Measurements from ENCODE around the gene LHFPL3.

The LHFPL3 gene

GRCh38 chr7:104793066-104793465 is 464.7 kb downstream of the LHFPL3 start:
- H3K4me3 ChIP-seq (ENCODE audit: low read depth, low read length): no peak overlapping the region
- DNase-seq (ENCODE audit: low read depth): no peak
- TF ChIP-seq CTCF (conservative IDR thresholded peaks at IDR 0.05; ENCODE audit: low read depth, low read length): no peak

DNA sequence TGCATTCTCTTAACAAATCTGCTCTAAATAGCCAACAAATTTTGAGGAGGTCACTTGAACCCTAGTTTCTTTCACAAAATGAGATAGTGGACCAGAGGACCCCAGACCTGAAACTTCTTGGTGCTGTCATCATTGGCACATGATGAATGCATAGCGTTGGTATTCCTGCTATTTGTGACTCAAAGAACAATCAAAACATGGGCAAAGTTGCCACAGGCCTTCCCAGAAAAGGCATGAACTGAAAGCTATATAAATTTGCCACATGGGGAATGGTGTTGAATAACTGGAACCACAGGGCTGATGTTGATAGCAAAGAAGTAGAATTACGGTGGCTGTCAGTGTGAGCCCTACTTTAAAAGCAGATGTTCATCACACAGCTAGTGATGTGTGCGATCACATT is 465.8 kb downstream of the LHFPL3 start:
- no peak for DNase-seq (ENCODE audit: low read depth)
- TF ChIP-seq CTCF (conservative IDR thresholded peaks at IDR 0.05; ENCODE audit: low read depth, low read length): no peak
- H3K4me3 ChIP-seq (ENCODE audit: low read depth, low read length): no peak overlapping the region

DNA sequence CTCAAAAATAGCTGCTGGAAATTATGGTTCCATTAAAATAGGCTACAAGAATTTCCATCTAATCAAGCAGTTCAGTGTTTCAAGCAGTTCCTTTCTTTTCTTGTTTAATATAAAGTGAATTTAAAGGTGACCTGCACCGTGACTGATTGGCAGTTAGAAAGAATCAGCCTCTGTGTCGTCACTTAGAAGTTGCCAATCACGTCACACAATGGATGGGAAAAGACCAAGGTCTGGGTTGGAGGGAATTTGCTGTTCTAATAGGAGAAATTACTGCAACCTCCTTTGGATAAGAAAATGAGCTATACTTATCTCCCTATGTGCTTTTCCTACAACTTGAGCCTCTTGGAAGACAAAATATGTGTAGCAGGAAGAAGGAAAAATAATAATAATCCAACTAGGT is 466.2 kb downstream of the LHFPL3 start:
- TF ChIP-seq CTCF (conservative IDR thresholded peaks at IDR 0.05; ENCODE audit: low read depth, low read length): no peak
- H3K4me3 ChIP-seq (ENCODE audit: low read depth, low read length): no peak overlapping the region
- DNase-seq (ENCODE audit: low read depth): no peak

DNA sequence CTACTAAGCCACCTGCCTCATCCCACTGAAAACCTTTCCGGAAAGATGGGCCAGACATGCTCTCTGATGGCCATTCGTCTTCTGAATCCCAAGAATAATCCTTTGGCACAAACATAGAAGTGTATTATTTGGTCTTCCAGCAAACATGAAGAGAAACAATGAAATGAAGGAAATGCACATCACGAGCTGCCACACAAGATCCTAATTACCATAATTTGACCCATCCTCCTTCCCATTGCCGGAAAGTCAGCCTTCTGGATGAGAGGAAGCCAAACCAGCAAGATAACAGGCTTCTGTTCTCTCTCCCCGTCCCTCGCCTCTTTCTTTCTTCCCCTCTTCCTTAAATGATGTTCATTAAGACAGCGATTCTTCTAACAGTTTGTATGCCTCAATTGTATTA is 466.7 kb downstream of the LHFPL3 start:
- H3K4me3 ChIP-seq (ENCODE audit: low read depth, low read length): no peak overlapping the region
- no peak for TF ChIP-seq CTCF (conservative IDR thresholded peaks at IDR 0.05; ENCODE audit: low read depth, low read length)
- no peak for DNase-seq (ENCODE audit: low read depth)

GRCh38 chr7:104795616-104796398 is 467.4 kb downstream of the LHFPL3 start:
- TF ChIP-seq CTCF (conservative IDR thresholded peaks at IDR 0.05; ENCODE audit: low read depth, low read length): no peak
- no peak for DNase-seq (ENCODE audit: low read depth)
- H3K4me3 ChIP-seq (ENCODE audit: low read depth, low read length): no peak overlapping the region

- no peak overlapping the region for H3K4me3 ChIP-seq (ENCODE audit: low read depth, low read length)
- DNase-seq (ENCODE audit: low read depth): no peak
- TF ChIP-seq CTCF (conservative IDR thresholded peaks at IDR 0.05; ENCODE audit: low read depth, low read length): no peak
These were observed 471.9 kb downstream of the LHFPL3 start for GRCh38 chr7:104800307-104800706.

DNA sequence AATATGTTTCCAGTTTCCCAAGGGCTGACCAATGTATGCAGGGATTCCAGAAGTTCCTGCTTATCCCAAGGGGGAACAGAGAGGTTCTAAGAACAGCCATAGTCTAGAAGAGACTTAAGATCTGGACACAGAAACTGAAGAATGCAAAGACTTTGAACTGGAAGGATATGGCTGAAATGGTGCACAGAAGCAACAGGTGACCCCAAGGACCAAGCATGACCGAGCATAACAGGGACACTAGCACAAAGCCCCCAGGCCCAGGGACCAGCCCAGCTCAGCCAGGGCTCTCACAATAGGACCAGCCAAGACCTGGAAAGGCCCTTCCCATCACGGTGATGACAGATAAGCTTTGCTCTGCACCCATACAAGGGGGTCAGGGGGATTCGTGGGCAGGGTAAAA is 472.6 kb downstream of the LHFPL3 start:
- no peak overlapping the region for H3K4me3 ChIP-seq (ENCODE audit: low read depth, low read length)
- no peak for TF ChIP-seq CTCF (conservative IDR thresholded peaks at IDR 0.05; ENCODE audit: low read depth, low read length)
- DNase-seq (ENCODE audit: low read depth): no peak
